ENCODE data around the gene ADARB2. TPM values are rescaled to one million over a fixed set of nuclear protein-coding genes. Genes with fewer than 3 reads are reported as not detected.

ADARB2 gene
- total RNA-seq, 4 donors from 2014 or later, result 0.32 to 1.6 (median 0.80) TPM

GRCh38 chr10:1451362-1451888 is 285.9 kb downstream of the ADARB2 start:
- H3K27ac ChIP-seq, result no peak overlapping the region
- no peaks in the 10 kb centered on the region for H3K4me1 ChIP-seq
- no peak for TF ChIP-seq EP300 (IDR thresholded peaks at IDR 0.05)
- TF ChIP-seq POLR2AphosphoS5 (IDR thresholded peaks at IDR 0.05), result no peak
- TF ChIP-seq POLR2A (IDR thresholded peaks at IDR 0.05), result no peak
- TF ChIP-seq, protein P1, sequence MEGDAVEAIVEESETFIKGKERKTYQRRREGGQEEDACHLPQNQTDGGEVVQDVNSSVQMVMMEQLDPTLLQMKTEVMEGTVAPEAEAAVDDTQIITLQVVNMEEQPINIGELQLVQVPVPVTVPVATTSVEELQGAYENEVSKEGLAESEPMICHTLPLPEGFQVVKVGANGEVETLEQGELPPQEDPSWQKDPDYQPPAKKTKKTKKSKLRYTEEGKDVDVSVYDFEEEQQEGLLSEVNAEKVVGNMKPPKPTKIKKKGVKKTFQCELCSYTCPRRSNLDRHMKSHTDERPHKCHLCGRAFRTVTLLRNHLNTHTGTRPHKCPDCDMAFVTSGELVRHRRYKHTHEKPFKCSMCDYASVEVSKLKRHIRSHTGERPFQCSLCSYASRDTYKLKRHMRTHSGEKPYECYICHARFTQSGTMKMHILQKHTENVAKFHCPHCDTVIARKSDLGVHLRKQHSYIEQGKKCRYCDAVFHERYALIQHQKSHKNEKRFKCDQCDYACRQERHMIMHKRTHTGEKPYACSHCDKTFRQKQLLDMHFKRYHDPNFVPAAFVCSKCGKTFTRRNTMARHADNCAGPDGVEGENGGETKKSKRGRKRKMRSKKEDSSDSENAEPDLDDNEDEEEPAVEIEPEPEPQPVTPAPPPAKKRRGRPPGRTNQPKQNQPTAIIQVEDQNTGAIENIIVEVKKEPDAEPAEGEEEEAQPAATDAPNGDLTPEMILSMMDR (IDR thresholded peaks at IDR 0.05), result no peak
- no peak for DNase-seq (ENCODE audit: low spot score in 2 of 2)
- H3K9me3 ChIP-seq, result no peaks in the 10 kb centered on the region
- no peaks in the 10 kb centered on the region for H3K27me3 ChIP-seq
- WGBS, result 64% methylated on average over 4 of the region's 4 CpGs
- H3K4me3 ChIP-seq, result no peak overlapping the region
- H3K36me3 ChIP-seq, result no peaks in the 10 kb centered on the region

DNA sequence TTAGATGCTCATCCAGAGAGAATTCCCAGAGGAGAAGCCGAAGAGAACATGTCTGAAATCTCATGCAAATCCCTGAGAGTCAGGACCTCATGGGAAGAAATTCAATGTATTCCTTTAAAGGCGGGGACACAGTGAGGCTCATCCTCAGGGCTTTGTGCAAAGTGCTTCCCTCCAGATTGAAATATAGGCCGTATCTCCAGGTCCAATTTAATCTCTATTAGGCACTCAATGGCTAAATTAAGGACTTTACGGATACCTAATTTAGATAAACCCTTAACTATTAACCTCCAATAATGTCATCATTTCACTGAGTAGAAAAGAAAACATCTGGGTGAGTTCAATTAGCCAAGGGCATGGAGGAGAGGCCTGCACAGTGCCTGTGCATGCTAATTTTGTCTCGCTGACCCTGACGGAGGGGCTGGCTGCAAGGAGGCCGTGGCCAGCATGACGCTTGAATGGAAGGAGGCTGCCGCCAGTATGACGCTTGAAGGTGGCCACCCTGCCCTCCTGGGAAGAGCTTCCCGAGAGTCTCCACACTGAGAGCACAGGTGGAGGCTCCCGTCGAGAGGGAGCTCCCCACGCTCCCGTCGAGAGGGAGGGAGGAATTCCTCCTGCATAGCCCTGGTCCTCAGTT is 287.6 kb downstream of the ADARB2 start:
- Histone ChIP-seq H3K9me3 (no peaks in the 10 kb centered on the region), H3K4me3 (no peak overlapping the region), H3K27ac (peak overlapping the region; percentile 0), H3K36me3 (no peaks in the 10 kb centered on the region), H3K4me1 (no peaks in the 10 kb centered on the region), H3K27me3 (no peaks in the 10 kb centered on the region)
- DNase-seq (ENCODE audit: low spot score in 2 of 2), result no peak
- 78% methylated on average over 13 of the region's 16 CpGs for WGBS
- TF ChIP-seq EP300 (IDR thresholded peaks at IDR 0.05) (no peak), POLR2AphosphoS5 (IDR thresholded peaks at IDR 0.05) (no peak), POLR2A (IDR thresholded peaks at IDR 0.05) (no peak)
- TF ChIP-seq, protein P1 (IDR thresholded peaks at IDR 0.05), result no peak

GRCh38 chr10:1449021-1449420 is 288.3 kb downstream of the ADARB2 start:
- Histone ChIP-seq H3K27ac (peak overlapping the region; percentile 0), H3K4me1 (no peaks in the 10 kb centered on the region)
- WGBS, result 84% methylated on average over 7 of the region's 7 CpGs

GRCh38 chr10:1448252-1448930 is 288.9 kb downstream of the ADARB2 start:
- no peaks in the 10 kb centered on the region for H3K9me3 ChIP-seq
- WGBS, result 50% methylated on average over 4 of the region's 4 CpGs
- DNase-seq (ENCODE audit: low spot score in 2 of 2), result no peak
- H3K4me3 ChIP-seq, result no peak overlapping the region
- H3K36me3 ChIP-seq, result no peaks in the 10 kb centered on the region
- H3K27me3 ChIP-seq, result no peaks in the 10 kb centered on the region
- no peaks in the 10 kb centered on the region for H3K4me1 ChIP-seq
- peak overlapping the region; percentile 0 for H3K27ac ChIP-seq
- no peak for TF ChIP-seq POLR2A (IDR thresholded peaks at IDR 0.05)
- TF ChIP-seq POLR2AphosphoS5 (IDR thresholded peaks at IDR 0.05), result no peak
- TF ChIP-seq EP300 (IDR thresholded peaks at IDR 0.05), result no peak
- TF ChIP-seq, protein P1 (IDR thresholded peaks at IDR 0.05), result no peak

More at GRCh38 chr10:1449021-1449420, 288.3 kb downstream of the ADARB2 start:
- Histone ChIP-seq H3K4me3 (no peak overlapping the region), H3K36me3 (no peaks in the 10 kb centered on the region), H3K9me3 (no peaks in the 10 kb centered on the region), H3K27me3 (no peaks in the 10 kb centered on the region)
- DNase-seq (ENCODE audit: low spot score in 2 of 2), result no peak
- no peak for TF ChIP-seq POLR2AphosphoS5 (IDR thresholded peaks at IDR 0.05)
- TF ChIP-seq EP300 (IDR thresholded peaks at IDR 0.05), result no peak
- TF ChIP-seq, protein P1 (IDR thresholded peaks at IDR 0.05), result no peak
- no peak for TF ChIP-seq POLR2A (IDR thresholded peaks at IDR 0.05)

DNA sequence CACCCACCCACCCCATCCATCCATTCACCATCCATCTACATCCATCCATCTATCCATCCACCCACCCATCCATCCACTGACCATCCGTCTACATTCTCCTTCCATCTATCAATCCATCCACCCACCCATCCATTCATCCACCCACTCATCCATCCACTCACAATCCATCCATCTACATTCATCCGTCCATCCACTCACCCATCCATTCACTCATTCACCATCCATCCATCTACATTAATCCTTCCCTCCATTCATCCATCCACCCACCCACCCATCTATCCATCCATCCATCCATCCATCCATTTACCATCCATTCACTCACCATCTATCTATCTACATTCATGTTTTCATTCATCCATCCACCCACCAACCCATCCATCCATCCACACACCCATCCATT is 292.5 kb downstream of the ADARB2 start:
- WGBS, result 92% methylated on average over 2 of the region's 2 CpGs

More for the DNA sequence above, 292.5 kb downstream of the ADARB2 start:
- Histone ChIP-seq H3K36me3 (no peaks in the 10 kb centered on the region), H3K27ac (no peak overlapping the region), H3K27me3 (no peaks in the 10 kb centered on the region), H3K9me3 (no peaks in the 10 kb centered on the region), H3K4me3 (no peak overlapping the region), H3K4me1 (no peaks in the 10 kb centered on the region)
- no peak for TF ChIP-seq EP300 (IDR thresholded peaks at IDR 0.05)
- TF ChIP-seq, protein P1 (IDR thresholded peaks at IDR 0.05), result no peak
- no peak for TF ChIP-seq POLR2A (IDR thresholded peaks at IDR 0.05)
- TF ChIP-seq POLR2AphosphoS5 (IDR thresholded peaks at IDR 0.05), result no peak
- no peak for DNase-seq (ENCODE audit: low spot score in 2 of 2)

All from suprapubic skin (tissue), 4 donors.